ENCODE results near the gene ZNF154.

DNA sequence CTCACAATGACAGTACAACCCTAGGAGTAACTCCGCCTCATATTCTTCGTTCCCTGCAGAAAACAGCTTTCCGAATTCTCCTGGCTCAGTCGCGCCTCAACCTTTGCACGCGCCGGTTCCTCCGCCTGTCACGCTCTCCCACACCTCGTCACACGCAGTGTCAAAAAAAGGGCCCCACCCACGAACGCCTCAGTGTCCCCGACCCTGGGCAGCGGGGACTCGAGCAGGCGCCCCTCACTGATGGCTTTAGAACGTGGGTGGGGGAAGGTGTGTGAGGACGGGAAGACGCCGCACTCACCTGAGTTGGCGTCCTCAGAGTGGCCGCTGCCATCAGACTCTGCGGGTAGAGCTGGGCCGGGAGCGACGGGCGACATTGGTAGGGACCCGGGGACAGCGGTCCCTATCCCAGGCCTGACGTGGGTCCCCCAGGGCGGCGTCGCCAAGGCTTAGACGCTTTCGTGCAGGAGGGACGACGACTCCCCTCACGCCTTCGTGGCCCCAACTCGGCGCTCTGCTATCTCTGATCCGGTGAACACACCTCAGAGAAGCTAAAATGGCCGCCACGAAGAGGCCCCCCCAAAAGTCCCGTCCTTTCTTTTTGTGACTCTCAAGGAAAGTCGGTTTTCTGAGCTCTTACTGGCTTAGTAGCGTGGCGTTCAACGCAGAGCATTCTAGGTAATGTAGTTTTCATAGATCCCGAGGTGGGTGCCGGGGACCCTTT, at the start of gene ZNF154:
- TF ChIP-seq, protein P1, sequence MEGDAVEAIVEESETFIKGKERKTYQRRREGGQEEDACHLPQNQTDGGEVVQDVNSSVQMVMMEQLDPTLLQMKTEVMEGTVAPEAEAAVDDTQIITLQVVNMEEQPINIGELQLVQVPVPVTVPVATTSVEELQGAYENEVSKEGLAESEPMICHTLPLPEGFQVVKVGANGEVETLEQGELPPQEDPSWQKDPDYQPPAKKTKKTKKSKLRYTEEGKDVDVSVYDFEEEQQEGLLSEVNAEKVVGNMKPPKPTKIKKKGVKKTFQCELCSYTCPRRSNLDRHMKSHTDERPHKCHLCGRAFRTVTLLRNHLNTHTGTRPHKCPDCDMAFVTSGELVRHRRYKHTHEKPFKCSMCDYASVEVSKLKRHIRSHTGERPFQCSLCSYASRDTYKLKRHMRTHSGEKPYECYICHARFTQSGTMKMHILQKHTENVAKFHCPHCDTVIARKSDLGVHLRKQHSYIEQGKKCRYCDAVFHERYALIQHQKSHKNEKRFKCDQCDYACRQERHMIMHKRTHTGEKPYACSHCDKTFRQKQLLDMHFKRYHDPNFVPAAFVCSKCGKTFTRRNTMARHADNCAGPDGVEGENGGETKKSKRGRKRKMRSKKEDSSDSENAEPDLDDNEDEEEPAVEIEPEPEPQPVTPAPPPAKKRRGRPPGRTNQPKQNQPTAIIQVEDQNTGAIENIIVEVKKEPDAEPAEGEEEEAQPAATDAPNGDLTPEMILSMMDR (conservative IDR thresholded peaks at IDR 0.05; ENCODE audit: low read depth in 2 of 2): no peak
- TF ChIP-seq EZH2 (IDR thresholded peaks at IDR 0.05; ENCODE audit: low read depth, unreplicated experiment): no peak

Data from GM23338 (cell line).